ENCODE measurements around the gene GLP1R. TPM values are rescaled to one million over a fixed set of nuclear protein-coding genes. Genes with fewer than 3 reads are reported as not detected.
A peak's percentile ranks its signal among the peaks of the same experiment; 100 is the strongest.

Gene GLP1R
- total RNA-seq, 2 donors from 2014 or later: 1.9 to 5.8 TPM

- peak within 1 kb of the TSS; percentile 69 to 78 for H3K4me3 ChIP-seq
- H3K27ac ChIP-seq: peak within 1 kb of the TSS; percentile 96 to 99
- peak in 1 of 2 donors; percentile 7 for TF ChIP-seq CTCF (IDR thresholded peaks at IDR 0.05)
- DNase-seq (ENCODE audit: low spot score): peak; percentile 91
- H3K9me3 ChIP-seq: no peaks in the 10 kb centered on the region
- H3K4me1 ChIP-seq: peaks cover 0 to 16% of the 10 kb centered on the region in 2 donors
- no peaks in the 10 kb centered on the region for H3K27me3 ChIP-seq
- H3K36me3 ChIP-seq: no peaks in the 10 kb centered on the region
Measured at GRCh38 chr6:39114704-39115599, 66.4 kb downstream of the GLP1R start, which contains the start of gene SAYSD1. SAYSD1 (minus strand) TSS chr6:39115186; CDS start chr6:39115089, 97 bp downstream.

GRCh38 chr6:39118921-39119320 lies 70.3 kb downstream of the GLP1R start:
- Histone ChIP-seq H3K4me1 (peaks cover 0 to 14% of the 10 kb centered on the region in 2 donors), H3K36me3 (no peaks in the 10 kb centered on the region), H3K9me3 (no peaks in the 10 kb centered on the region), H3K4me3 (no peak overlapping the region), H3K27me3 (no peaks in the 10 kb centered on the region), H3K27ac (no peak overlapping the region)
- TF ChIP-seq CTCF (IDR thresholded peaks at IDR 0.05): no peak
- no peak for DNase-seq (ENCODE audit: low spot score)

- Histone ChIP-seq H3K36me3 (no peaks in the 10 kb centered on the region), H3K27me3 (no peaks in the 10 kb centered on the region), H3K4me1 (no peaks in the 10 kb centered on the region), H3K4me3 (no peak overlapping the region), H3K27ac (no peak overlapping the region), H3K9me3 (no peaks in the 10 kb centered on the region)
- no peak for TF ChIP-seq CTCF (IDR thresholded peaks at IDR 0.05)
- DNase-seq (ENCODE audit: low spot score): no peak
Measured at GRCh38 chr6:39124114-39124513, 75.5 kb downstream of the GLP1R start.

- no peaks in the 10 kb centered on the region for H3K36me3 ChIP-seq
- no peaks in the 10 kb centered on the region for H3K9me3 ChIP-seq
- TF ChIP-seq CTCF (IDR thresholded peaks at IDR 0.05): no peak
- no peaks in the 10 kb centered on the region for H3K4me1 ChIP-seq
- no peak overlapping the region for H3K27ac ChIP-seq
- H3K27me3 ChIP-seq: no peaks in the 10 kb centered on the region
- no peak overlapping the region for H3K4me3 ChIP-seq
- no peak for DNase-seq (ENCODE audit: low spot score)
Measured at GRCh38 chr6:39128106-39128505, 79.5 kb downstream of the GLP1R start.

GRCh38 chr6:39128832-39129231 lies 80.3 kb downstream of the GLP1R start:
- Histone ChIP-seq H3K36me3 (no peaks in the 10 kb centered on the region), H3K27me3 (no peaks in the 10 kb centered on the region), H3K9me3 (no peaks in the 10 kb centered on the region), H3K27ac (no peak overlapping the region), H3K4me1 (no peaks in the 10 kb centered on the region), H3K4me3 (no peak overlapping the region)
- DNase-seq (ENCODE audit: low spot score): no peak
- no peak for TF ChIP-seq CTCF (IDR thresholded peaks at IDR 0.05)
